Sigmoid colon (tissue), 4 donors: ENCODE measurements around the gene CD8A.

Experiments
- CTCF ChIP-seq, 4 experiments: fragments of 450-650 bp in 3 of 4; fragments of 200-600 bp in 1 of 4; IDR thresholded peaks; one replicate each; pipeline ENCODE4 v1.5.1; 2016 to 2019; ENCODE audit warnings: antibody characterized with exemption in 4 of 4, mild to moderate bottlenecking in 3 of 4, moderate library complexity in 2 of 4
- EP300 ChIP-seq, 4 donors: sonication (generic); formaldehyde crosslinking; IDR thresholded peaks; one replicate each; pipeline ENCODE4 v1.6.1; 2017; ENCODE audit warnings: antibody characterized with exemption in 4 of 4

GRCh38 chr2:86807133-86807467 lies 16.4 kb upstream of the CD8A start:
- no peak for TF ChIP-seq EP300 (IDR thresholded peaks at IDR 0.05)
- TF ChIP-seq CTCF (IDR thresholded peaks at IDR 0.05): no peak
